Mononuclear cell (primary cell): ENCODE measurements around the gene ADAMTS2. TPM values are rescaled to one million over a fixed set of nuclear protein-coding genes. Genes with fewer than 3 reads are reported as not detected.

Source experiments
- H3K27me3 ChIP-seq: 2 replicates; pipeline ENCODE4 v1.6.0; 2011; ENCODE audit warnings: low read length, control low read depth; ENCODE audit not compliant: insufficient read depth
- H3K4me1 ChIP-seq: 2 replicates; pipeline ENCODE4 v1.5.1; 2011; ENCODE audit warnings: mild to moderate bottlenecking, low read length, control low read depth; ENCODE audit not compliant: insufficient read depth
- H3K4me3 ChIP-seq: 2 replicates; pipeline ENCODE4 v1.5.1; 2011; ENCODE audit warnings: mild to moderate bottlenecking, low read length, moderate library complexity
- H3K9me3 ChIP-seq: 2 replicates; pipeline ENCODE4 v1.5.1; 2011; ENCODE audit warnings: low read depth, mild to moderate bottlenecking, control low read depth, low read length
- total RNA-seq: library from RNA; depleted of rRNA; stranded (reverse); fragments of >200 nt; gene quantifications from one replicate; pipeline ENCODE4 v1.2.3, GENCODE V29; 2012

Gene ADAMTS2
- total RNA-seq, 1 donor = 0.21 TPM

- no peaks in the 10 kb centered on the region for H3K4me1 ChIP-seq
Measured at GRCh38 chr5:179271428-179271734, 73.9 kb downstream of the ADAMTS2 start.

GRCh38 chr5:179270581-179271427 lies 74.5 kb downstream of the ADAMTS2 start:
- no peaks in the 10 kb centered on the region for H3K9me3 ChIP-seq
- no peak overlapping the region for H3K4me3 ChIP-seq
- H3K27me3 ChIP-seq = no peaks in the 10 kb centered on the region
- H3K4me1 ChIP-seq = no peaks in the 10 kb centered on the region

More at GRCh38 chr5:179271428-179271734, 73.9 kb downstream of the ADAMTS2 start:
- Histone ChIP-seq H3K27me3 (no peaks in the 10 kb centered on the region), H3K4me3 (no peak overlapping the region), H3K9me3 (no peaks in the 10 kb centered on the region)

- H3K9me3 ChIP-seq = no peaks in the 10 kb centered on the region
- H3K4me1 ChIP-seq = no peaks in the 10 kb centered on the region
- H3K27me3 ChIP-seq = no peaks in the 10 kb centered on the region
- H3K4me3 ChIP-seq = no peak overlapping the region
Measured at GRCh38 chr5:179269781-179270543, 75.3 kb downstream of the ADAMTS2 start.

- Histone ChIP-seq H3K4me3 (no peak overlapping the region), H3K4me1 (no peaks in the 10 kb centered on the region), H3K9me3 (no peaks in the 10 kb centered on the region), H3K27me3 (no peaks in the 10 kb centered on the region)
Measured at GRCh38 chr5:179268966-179269693, 76.1 kb downstream of the ADAMTS2 start.

GRCh38 chr5:179268399-179268952 lies 76.8 kb downstream of the ADAMTS2 start:
- no peaks in the 10 kb centered on the region for H3K27me3 ChIP-seq
- H3K9me3 ChIP-seq = no peaks in the 10 kb centered on the region
- no peak overlapping the region for H3K4me3 ChIP-seq
- H3K4me1 ChIP-seq = no peaks in the 10 kb centered on the region

- H3K4me3 ChIP-seq = no peak overlapping the region
- no peaks in the 10 kb centered on the region for H3K27me3 ChIP-seq
- no peaks in the 10 kb centered on the region for H3K9me3 ChIP-seq
- H3K4me1 ChIP-seq = no peaks in the 10 kb centered on the region
Measured at GRCh38 chr5:179267671-179268083, 77.6 kb downstream of the ADAMTS2 start.

GRCh38 chr5:179267071-179267670 lies 78.1 kb downstream of the ADAMTS2 start:
- H3K27me3 ChIP-seq = no peaks in the 10 kb centered on the region

GRCh38 chr5:179266291-179267070 lies 78.8 kb downstream of the ADAMTS2 start:
- Histone ChIP-seq H3K27me3 (no peaks in the 10 kb centered on the region), H3K9me3 (no peaks in the 10 kb centered on the region), H3K4me1 (no peaks in the 10 kb centered on the region), H3K4me3 (no peak overlapping the region)

More at GRCh38 chr5:179267071-179267670, 78.1 kb downstream of the ADAMTS2 start:
- no peaks in the 10 kb centered on the region for H3K9me3 ChIP-seq
- no peaks in the 10 kb centered on the region for H3K4me1 ChIP-seq
- H3K4me3 ChIP-seq = no peak overlapping the region

GRCh38 chr5:179265514-179266290 lies 79.6 kb downstream of the ADAMTS2 start:
- Histone ChIP-seq H3K4me1 (no peaks in the 10 kb centered on the region), H3K27me3 (no peaks in the 10 kb centered on the region), H3K9me3 (no peaks in the 10 kb centered on the region), H3K4me3 (no peak overlapping the region)

GRCh38 chr5:179264783-179265513 lies 80.3 kb downstream of the ADAMTS2 start:
- Histone ChIP-seq H3K4me3 (no peak overlapping the region), H3K9me3 (no peaks in the 10 kb centered on the region), H3K27me3 (no peaks in the 10 kb centered on the region), H3K4me1 (no peaks in the 10 kb centered on the region)

GRCh38 chr5:179264053-179264782 lies 81.0 kb downstream of the ADAMTS2 start:
- Histone ChIP-seq H3K4me3 (no peak overlapping the region), H3K9me3 (no peaks in the 10 kb centered on the region), H3K27me3 (no peaks in the 10 kb centered on the region), H3K4me1 (no peaks in the 10 kb centered on the region)

- Histone ChIP-seq H3K4me1 (no peaks in the 10 kb centered on the region), H3K9me3 (no peaks in the 10 kb centered on the region), H3K4me3 (no peak overlapping the region), H3K27me3 (no peaks in the 10 kb centered on the region)
Measured at GRCh38 chr5:179263391-179264052, 81.7 kb downstream of the ADAMTS2 start.
